RWPE1 (cell line): ENCODE results near the gene LRRC27.
"Not testable (repeated sequence)": the region's sequence is repeated elsewhere in the genome, so short reads cannot be mapped to it uniquely, and the experiment has no call there.

ENCODE experiments used
- CTCF ChIA-PET: fragments of 350-600 bp; sonication (Branson Sonifier 250); formaldehyde crosslinking; extraction: SDS; loops from one replicate; lab custom pipeline; 2021; lab: Yijun Ruan, JAX
- POLR2A ChIA-PET: fragments of 400-600 bp; formaldehyde crosslinking; extraction: SDS; loops from one replicate; lab custom pipeline; 2020; ENCODE audit warnings: antibody characterized with exemption; ENCODE audit not compliant: low non-redundant PET; lab: Yijun Ruan, JAX
- DNase-seq: peaks from one replicate; pipeline ENCODE4 v3.0.0; 2012; ENCODE audit warnings: low spot score
- H3K27ac ChIP-seq: fragments of 450-650 bp; 2 replicates; pipeline ENCODE4 v1.5.1; 2017
- CTCF ChIP-seq: fragments of 450-650 bp; conservative IDR thresholded peaks from 2 replicates; pipeline ENCODE4 v1.5.1; 2017; ENCODE audit warnings: low read depth, mild to moderate bottlenecking

The LRRC27 gene

GRCh38 chr10:132377326-132377725 lies 45.3 kb downstream of the LRRC27 start:
- H3K27ac ChIP-seq, result no peak overlapping the region
- TF ChIP-seq CTCF, result no peak
- no peak for DNase-seq
- ChIA-PET POLR2A (no interaction called here), CTCF (no interaction called here)

GRCh38 chr10:132379026-132379425 lies 47.0 kb downstream of the LRRC27 start:
- H3K27ac ChIP-seq, POLR2A ChIA-PET, DNase-seq, CTCF ChIA-PET: not testable (repeated sequence)

DNA sequence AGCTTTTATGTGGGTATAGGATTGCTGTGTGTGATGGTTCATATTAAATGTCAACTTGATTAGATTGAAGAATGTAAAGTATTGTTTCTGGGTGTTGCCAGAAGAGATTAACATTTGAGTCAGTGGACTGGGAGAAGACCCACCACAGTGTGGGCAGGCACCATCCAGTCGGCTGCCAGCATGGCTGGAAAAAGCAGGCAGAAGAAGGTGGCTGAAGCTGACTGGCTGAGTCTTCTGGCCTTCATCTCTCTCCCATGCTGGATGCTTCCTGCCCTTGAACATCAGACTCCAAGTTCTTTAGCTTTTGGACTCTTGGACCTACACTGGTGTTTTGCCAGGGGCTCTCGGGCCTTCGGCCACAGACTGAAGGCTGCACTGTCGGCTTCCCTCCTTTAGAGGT lies 49.0 kb downstream of the LRRC27 start:
- CTCF ChIA-PET, result interaction anchor here (0.6 to 0.7 kb wide), 2 partner anchors 10 to 102 kb away, joined by 3 read pairs; no protein-coding TSS in a partner anchor
- H3K27ac ChIP-seq, DNase-seq, POLR2A ChIA-PET: not testable (repeated sequence)

DNA sequence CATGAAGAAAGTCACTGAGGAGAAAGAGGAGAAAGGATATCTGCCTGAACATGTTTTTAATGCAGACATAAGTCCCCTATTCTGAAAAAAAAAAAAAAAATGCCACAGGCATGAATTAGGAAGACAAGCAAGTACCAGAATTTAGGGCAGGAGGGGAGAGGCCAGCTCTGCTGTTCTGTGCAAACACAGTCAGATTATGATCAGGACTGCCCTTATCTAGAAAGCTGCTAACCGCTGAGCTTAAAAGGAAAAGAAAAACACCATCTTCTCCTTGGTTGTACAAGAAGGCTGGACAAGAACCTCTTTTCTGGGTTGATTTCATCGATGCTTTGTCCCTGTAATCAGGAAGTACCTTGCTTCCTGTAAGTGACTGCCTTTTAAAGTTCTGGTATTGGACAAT lies 49.7 kb downstream of the LRRC27 start:
- CTCF ChIA-PET, result interaction anchor here (0.7 kb wide), 1 partner anchor 99 kb away, joined by 4 read pairs; no protein-coding TSS in a partner anchor
- POLR2A ChIA-PET, result no interaction called here

DNA sequence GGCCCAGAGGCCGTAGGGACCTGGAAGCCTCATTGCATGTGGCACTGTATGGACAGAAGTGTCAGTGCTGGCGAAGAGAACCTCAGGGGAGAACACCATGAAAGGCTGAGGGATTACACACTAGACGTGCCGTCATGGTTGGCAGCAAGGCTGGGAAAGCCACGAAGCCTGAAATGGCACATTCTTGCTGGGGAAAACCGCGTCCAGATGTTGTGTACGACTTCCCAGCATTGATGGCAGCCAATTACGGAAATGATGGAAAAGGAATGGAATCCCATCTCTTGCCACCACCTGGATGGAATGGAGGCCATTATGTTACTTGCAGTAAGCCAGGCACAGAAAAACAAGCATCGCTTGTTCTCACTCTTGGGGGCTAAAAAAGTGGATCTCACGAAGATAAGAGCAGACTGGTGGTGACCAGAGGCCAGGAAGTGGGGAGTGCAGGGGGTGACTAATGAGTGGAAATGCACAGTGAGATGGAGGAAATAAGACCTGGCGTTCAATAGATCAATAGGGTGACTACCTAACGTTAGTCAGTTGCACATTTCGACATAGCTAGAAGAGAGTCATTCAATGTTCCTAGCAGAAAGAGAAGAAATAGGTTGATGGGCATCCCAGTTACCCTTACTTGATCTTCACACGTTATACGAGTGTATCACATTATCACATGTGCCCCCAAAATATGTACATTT lies 50.4 kb downstream of the LRRC27 start:
- TF ChIP-seq CTCF, result no peak
- H3K27ac ChIP-seq, result no peak overlapping the region
- ChIA-PET POLR2A (no interaction called here), CTCF (interaction anchor here (0.7 kb wide), 1 partner anchor 100 kb away, joined by 4 read pairs; no protein-coding TSS in a partner anchor)
- no peak for DNase-seq

More for the DNA sequence above, 49.7 kb downstream of the LRRC27 start:
- no peak overlapping the region for H3K27ac ChIP-seq
- DNase-seq, result no peak
- TF ChIP-seq CTCF, result no peak

DNA sequence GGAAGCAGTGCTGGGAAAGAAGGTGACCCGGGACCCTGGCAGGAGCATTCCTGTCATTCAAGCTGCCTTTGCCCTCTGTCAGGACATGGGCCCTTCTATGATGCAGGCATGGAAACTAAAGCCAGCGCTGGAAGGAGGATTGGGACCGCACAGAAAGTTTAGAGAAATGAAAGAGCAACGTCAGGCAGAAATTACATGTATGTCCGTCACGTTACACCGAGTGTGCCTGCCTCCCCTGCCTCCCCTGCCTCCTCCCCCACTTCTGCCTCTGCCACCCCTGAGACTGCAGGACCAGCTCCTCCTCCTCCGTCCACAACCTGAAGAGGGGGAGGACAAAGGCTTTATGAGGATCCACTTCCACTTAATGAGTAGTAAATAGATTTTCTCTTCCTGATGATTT lies 51.1 kb downstream of the LRRC27 start:
- ChIA-PET POLR2A (no interaction called here), CTCF (no interaction called here)
- no peak overlapping the region for H3K27ac ChIP-seq
- no peak for DNase-seq
- TF ChIP-seq CTCF, result no peak

GRCh38 chr10:132383751-132384196 lies 51.8 kb downstream of the LRRC27 start:
- POLR2A ChIA-PET, result no interaction called here
- no peak overlapping the region for H3K27ac ChIP-seq

More at GRCh38 chr10:132383751-132384196, 51.8 kb downstream of the LRRC27 start:
- DNase-seq, result no peak
- CTCF ChIA-PET, result interaction anchor here (0.6 to 0.9 kb wide), 2 partner anchors 23 to 69 kb away, joined by 3 read pairs; no protein-coding TSS in a partner anchor
- TF ChIP-seq CTCF, result no peak
